ENCODE results near the gene POU2F1.
A peak's percentile ranks its signal among the peaks of the same experiment; 100 is the strongest.

The POU2F1 gene

GRCh38 chr1:167427848-167428247 is 207.2 kb downstream of the POU2F1 start:
- no peak for TF ChIP-seq CTCF (IDR thresholded peaks at IDR 0.05; ENCODE audit: extremely low read depth, insufficient read depth, missing control alignments)
- in situ Hi-C loops (cut with MboI; ENCODE audit: low pct_unique_long_range_greater_than_20kb, low sequenced_read_pairs, unreplicated experiment) = loop anchor here (25.0 kb wide), 1 partner anchor 516 kb away; no protein-coding TSS in a partner anchor
- no peak for DNase-seq (ENCODE audit: low spot score)

GRCh38 chr1:167428395-167428794 is 207.7 kb downstream of the POU2F1 start:
- no peak for DNase-seq (ENCODE audit: low spot score)
- no peak for TF ChIP-seq CTCF (IDR thresholded peaks at IDR 0.05; ENCODE audit: extremely low read depth, insufficient read depth, missing control alignments)
- in situ Hi-C loops (cut with MboI; ENCODE audit: low pct_unique_long_range_greater_than_20kb, low sequenced_read_pairs, unreplicated experiment) = loop anchor here (25.0 kb wide), 1 partner anchor 516 kb away; no protein-coding TSS in a partner anchor

GRCh38 chr1:167429612-167430011 is 208.9 kb downstream of the POU2F1 start:
- TF ChIP-seq CTCF (IDR thresholded peaks at IDR 0.05; ENCODE audit: extremely low read depth, insufficient read depth, missing control alignments) = no peak
- DNase-seq (ENCODE audit: low spot score) = no peak
- in situ Hi-C loops (cut with MboI; ENCODE audit: low pct_unique_long_range_greater_than_20kb, low sequenced_read_pairs, unreplicated experiment) = loop anchor here (10.0 to 25.0 kb wide), 2 partner anchors 165 to 517 kb away; no protein-coding TSS in a partner anchor

GRCh38 chr1:167430134-167430848 is 209.6 kb downstream of the POU2F1 start:
- no peak for TF ChIP-seq CTCF (IDR thresholded peaks at IDR 0.05; ENCODE audit: extremely low read depth, insufficient read depth, missing control alignments)
- in situ Hi-C loops (cut with MboI; ENCODE audit: low pct_unique_long_range_greater_than_20kb, low sequenced_read_pairs, unreplicated experiment) = loop anchor here (10.0 to 25.0 kb wide), 2 partner anchors 165 to 518 kb away; no protein-coding TSS in a partner anchor

GRCh38 chr1:167430849-167431242 is 210.2 kb downstream of the POU2F1 start:
- in situ Hi-C loops (cut with MboI; ENCODE audit: low pct_unique_long_range_greater_than_20kb, low sequenced_read_pairs, unreplicated experiment) = loop anchor here (10.0 to 25.0 kb wide), 2 partner anchors 166 to 519 kb away; no protein-coding TSS in a partner anchor
- no peak for DNase-seq (ENCODE audit: low spot score)
- no peak for TF ChIP-seq CTCF (IDR thresholded peaks at IDR 0.05; ENCODE audit: extremely low read depth, insufficient read depth, missing control alignments)

More at GRCh38 chr1:167430134-167430848, 209.6 kb downstream of the POU2F1 start:
- no peak for DNase-seq (ENCODE audit: low spot score)

GRCh38 chr1:167431261-167431908 is 210.7 kb downstream of the POU2F1 start:
- in situ Hi-C loops (cut with MboI; ENCODE audit: low pct_unique_long_range_greater_than_20kb, low sequenced_read_pairs, unreplicated experiment) = loop anchor here (10.0 to 25.0 kb wide), 2 partner anchors 167 to 519 kb away; no protein-coding TSS in a partner anchor
- peak; percentile 58 for DNase-seq (ENCODE audit: low spot score)
- TF ChIP-seq CTCF (IDR thresholded peaks at IDR 0.05; ENCODE audit: extremely low read depth, insufficient read depth, missing control alignments) = no peak
